ENCODE measurements around the gene RBL1.
"Not testable (repeated sequence)": the region's sequence is repeated elsewhere in the genome, so short reads cannot be mapped to it uniquely, and the experiment has no call there.

- TF ChIP-seq, protein P1, sequence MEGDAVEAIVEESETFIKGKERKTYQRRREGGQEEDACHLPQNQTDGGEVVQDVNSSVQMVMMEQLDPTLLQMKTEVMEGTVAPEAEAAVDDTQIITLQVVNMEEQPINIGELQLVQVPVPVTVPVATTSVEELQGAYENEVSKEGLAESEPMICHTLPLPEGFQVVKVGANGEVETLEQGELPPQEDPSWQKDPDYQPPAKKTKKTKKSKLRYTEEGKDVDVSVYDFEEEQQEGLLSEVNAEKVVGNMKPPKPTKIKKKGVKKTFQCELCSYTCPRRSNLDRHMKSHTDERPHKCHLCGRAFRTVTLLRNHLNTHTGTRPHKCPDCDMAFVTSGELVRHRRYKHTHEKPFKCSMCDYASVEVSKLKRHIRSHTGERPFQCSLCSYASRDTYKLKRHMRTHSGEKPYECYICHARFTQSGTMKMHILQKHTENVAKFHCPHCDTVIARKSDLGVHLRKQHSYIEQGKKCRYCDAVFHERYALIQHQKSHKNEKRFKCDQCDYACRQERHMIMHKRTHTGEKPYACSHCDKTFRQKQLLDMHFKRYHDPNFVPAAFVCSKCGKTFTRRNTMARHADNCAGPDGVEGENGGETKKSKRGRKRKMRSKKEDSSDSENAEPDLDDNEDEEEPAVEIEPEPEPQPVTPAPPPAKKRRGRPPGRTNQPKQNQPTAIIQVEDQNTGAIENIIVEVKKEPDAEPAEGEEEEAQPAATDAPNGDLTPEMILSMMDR (IDR thresholded peaks at IDR 0.05; ENCODE audit: low read depth, low read length, missing input control): not testable (repeated sequence)
- TF ChIP-seq, protein P2, sequence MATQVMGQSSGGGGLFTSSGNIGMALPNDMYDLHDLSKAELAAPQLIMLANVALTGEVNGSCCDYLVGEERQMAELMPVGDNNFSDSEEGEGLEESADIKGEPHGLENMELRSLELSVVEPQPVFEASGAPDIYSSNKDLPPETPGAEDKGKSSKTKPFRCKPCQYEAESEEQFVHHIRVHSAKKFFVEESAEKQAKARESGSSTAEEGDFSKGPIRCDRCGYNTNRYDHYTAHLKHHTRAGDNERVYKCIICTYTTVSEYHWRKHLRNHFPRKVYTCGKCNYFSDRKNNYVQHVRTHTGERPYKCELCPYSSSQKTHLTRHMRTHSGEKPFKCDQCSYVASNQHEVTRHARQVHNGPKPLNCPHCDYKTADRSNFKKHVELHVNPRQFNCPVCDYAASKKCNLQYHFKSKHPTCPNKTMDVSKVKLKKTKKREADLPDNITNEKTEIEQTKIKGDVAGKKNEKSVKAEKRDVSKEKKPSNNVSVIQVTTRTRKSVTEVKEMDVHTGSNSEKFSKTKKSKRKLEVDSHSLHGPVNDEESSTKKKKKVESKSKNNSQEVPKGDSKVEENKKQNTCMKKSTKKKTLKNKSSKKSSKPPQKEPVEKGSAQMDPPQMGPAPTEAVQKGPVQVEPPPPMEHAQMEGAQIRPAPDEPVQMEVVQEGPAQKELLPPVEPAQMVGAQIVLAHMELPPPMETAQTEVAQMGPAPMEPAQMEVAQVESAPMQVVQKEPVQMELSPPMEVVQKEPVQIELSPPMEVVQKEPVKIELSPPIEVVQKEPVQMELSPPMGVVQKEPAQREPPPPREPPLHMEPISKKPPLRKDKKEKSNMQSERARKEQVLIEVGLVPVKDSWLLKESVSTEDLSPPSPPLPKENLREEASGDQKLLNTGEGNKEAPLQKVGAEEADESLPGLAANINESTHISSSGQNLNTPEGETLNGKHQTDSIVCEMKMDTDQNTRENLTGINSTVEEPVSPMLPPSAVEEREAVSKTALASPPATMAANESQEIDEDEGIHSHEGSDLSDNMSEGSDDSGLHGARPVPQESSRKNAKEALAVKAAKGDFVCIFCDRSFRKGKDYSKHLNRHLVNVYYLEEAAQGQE (IDR thresholded peaks at IDR 0.05): not testable (repeated sequence)
- not testable (repeated sequence) for TF ChIP-seq RAD21 (IDR thresholded peaks at IDR 0.05); GABPA (IDR thresholded peaks at IDR 0.05 in 1 of 2, conservative IDR thresholded peaks at IDR 0.05 in 1 of 2); ZBTB33 (IDR thresholded peaks at IDR 0.05); RXRA (IDR thresholded peaks at IDR 0.05); HNF4A (conservative IDR thresholded peaks at IDR 0.05); SP1 (IDR thresholded peaks at IDR 0.05); HNF4G (IDR thresholded peaks at IDR 0.05)
- TF ChIP-seq, protein P3, sequence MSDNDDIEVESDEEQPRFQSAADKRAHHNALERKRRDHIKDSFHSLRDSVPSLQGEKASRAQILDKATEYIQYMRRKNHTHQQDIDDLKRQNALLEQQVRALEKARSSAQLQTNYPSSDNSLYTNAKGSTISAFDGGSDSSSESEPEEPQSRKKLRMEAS (IDR thresholded peaks at IDR 0.05): not testable (repeated sequence)
Observed at GRCh38 chr20:36962354-36962941, 133.3 kb downstream of the RBL1 start.

Data from liver (tissue), 3 donors.